Activated CD4-positive, alpha-beta T cell treated with anti-CD3 and anti-CD28 coated beads, Interleukin-2, amount 50 U/mL, for 4 hours (primary cell): ENCODE results near the gene SORCS3.
"Not testable (repeated sequence)": the region's sequence is repeated elsewhere in the genome, so short reads cannot be mapped to it uniquely, and the experiment has no call there.

Source experiments
- DNase-seq, 2 experiments: peaks; one replicate each; pipeline ENCODE4 v3.0.0-alpha.2; 2020

The SORCS3 gene

GRCh38 chr10:104694074-104694473, 53.0 kb downstream of the SORCS3 start:
- no peak for DNase-seq

- not testable (repeated sequence) for DNase-seq
Observed at GRCh38 chr10:104703262-104703661, 62.2 kb downstream of the SORCS3 start.

GRCh38 chr10:104706886-104707285, 65.8 kb downstream of the SORCS3 start:
- no peak for DNase-seq

GRCh38 chr10:104707602-104708459, 66.7 kb downstream of the SORCS3 start:
- DNase-seq, result no peak

- no peak for DNase-seq
Observed at GRCh38 chr10:104711302-104711721, 70.2 kb downstream of the SORCS3 start.

GRCh38 chr10:104730593-104730992, 89.5 kb downstream of the SORCS3 start:
- DNase-seq, result not testable (repeated sequence)

- DNase-seq, result no peak
Observed at GRCh38 chr10:104731192-104731591, 90.1 kb downstream of the SORCS3 start.

GRCh38 chr10:104732222-104732621, 91.1 kb downstream of the SORCS3 start:
- no peak for DNase-seq

GRCh38 chr10:104734433-104734832, 93.3 kb downstream of the SORCS3 start:
- no peak for DNase-seq

GRCh38 chr10:104735036-104735756, 94.1 kb downstream of the SORCS3 start:
- no peak for DNase-seq

GRCh38 chr10:104735757-104736391, 94.8 kb downstream of the SORCS3 start:
- DNase-seq, result no peak

GRCh38 chr10:104741127-104741526, 100.0 kb downstream of the SORCS3 start:
- DNase-seq, result no peak

GRCh38 chr10:104744052-104744451, 103.0 kb downstream of the SORCS3 start:
- DNase-seq, result no peak

- no peak for DNase-seq
Observed at GRCh38 chr10:104750291-104750690, 109.2 kb downstream of the SORCS3 start.

- DNase-seq, result no peak
Observed at GRCh38 chr10:104762793-104763192, 121.7 kb downstream of the SORCS3 start.

GRCh38 chr10:104766341-104766740, 125.3 kb downstream of the SORCS3 start:
- no peak for DNase-seq

- DNase-seq, result no peak
Observed at GRCh38 chr10:104767282-104767681, 126.2 kb downstream of the SORCS3 start.

- no peak for DNase-seq
Observed at GRCh38 chr10:104767745-104768144, 126.7 kb downstream of the SORCS3 start.

GRCh38 chr10:104773105-104773504, 132.0 kb downstream of the SORCS3 start:
- no peak for DNase-seq

GRCh38 chr10:104774234-104774633, 133.1 kb downstream of the SORCS3 start:
- DNase-seq, result no peak

- DNase-seq, result no peak
Observed at GRCh38 chr10:104777086-104777799, 136.2 kb downstream of the SORCS3 start.

GRCh38 chr10:104778371-104778770, 137.3 kb downstream of the SORCS3 start:
- no peak for DNase-seq

GRCh38 chr10:104779701-104780100, 138.6 kb downstream of the SORCS3 start:
- no peak for DNase-seq
